Measurements from ENCODE around the gene ARSG.

ARSG gene

DNA sequence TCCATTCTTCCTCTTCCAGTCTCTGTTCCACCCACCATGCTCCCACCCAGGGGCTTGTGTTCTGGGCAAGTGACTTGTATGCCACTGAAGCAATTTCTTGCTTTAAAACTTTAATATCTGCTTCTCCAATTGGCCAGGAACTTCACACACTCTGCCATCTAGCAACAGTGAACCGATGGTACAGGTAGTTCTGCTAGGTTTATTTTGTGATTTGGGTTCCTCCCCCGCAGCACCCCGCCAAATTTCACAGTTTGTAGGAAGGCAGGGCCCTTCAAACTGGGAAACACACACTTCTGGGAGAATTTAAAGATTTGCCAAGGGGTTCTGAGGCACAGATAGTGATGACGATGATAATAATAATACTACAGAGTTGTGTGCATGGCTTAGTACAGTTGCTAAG is 3.3 kb downstream of the ARSG start:
- Histone ChIP-seq H3K27ac (no peak overlapping the region), H3K4me3 (no peak overlapping the region)
- DNase-seq (ENCODE audit: low spot score) = no peak
- TF ChIP-seq, protein P1, sequence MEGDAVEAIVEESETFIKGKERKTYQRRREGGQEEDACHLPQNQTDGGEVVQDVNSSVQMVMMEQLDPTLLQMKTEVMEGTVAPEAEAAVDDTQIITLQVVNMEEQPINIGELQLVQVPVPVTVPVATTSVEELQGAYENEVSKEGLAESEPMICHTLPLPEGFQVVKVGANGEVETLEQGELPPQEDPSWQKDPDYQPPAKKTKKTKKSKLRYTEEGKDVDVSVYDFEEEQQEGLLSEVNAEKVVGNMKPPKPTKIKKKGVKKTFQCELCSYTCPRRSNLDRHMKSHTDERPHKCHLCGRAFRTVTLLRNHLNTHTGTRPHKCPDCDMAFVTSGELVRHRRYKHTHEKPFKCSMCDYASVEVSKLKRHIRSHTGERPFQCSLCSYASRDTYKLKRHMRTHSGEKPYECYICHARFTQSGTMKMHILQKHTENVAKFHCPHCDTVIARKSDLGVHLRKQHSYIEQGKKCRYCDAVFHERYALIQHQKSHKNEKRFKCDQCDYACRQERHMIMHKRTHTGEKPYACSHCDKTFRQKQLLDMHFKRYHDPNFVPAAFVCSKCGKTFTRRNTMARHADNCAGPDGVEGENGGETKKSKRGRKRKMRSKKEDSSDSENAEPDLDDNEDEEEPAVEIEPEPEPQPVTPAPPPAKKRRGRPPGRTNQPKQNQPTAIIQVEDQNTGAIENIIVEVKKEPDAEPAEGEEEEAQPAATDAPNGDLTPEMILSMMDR (IDR thresholded peaks at IDR 0.05) = no peak

DNA sequence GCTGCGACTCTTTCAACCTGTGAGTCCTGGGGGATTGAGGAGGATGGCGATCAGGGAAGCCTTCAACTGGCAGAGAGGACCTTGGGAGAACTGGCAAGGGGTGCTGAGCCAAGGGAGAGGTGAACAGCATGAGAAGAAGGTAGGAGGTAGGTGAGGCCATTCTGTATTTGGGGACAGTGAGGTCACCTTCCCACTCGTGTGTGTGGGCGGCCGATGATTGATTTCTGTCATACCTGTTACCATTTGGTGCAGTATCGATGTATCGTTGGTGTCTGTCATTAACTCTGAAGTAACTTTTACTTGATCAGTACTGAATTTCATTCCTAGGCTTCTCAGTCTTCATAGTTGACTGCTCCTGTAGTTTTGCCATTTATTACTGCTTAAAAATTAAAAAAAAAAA is 3.8 kb downstream of the ARSG start:
- Histone ChIP-seq H3K4me3 (no peak overlapping the region), H3K27ac (no peak overlapping the region)
- no peak for DNase-seq (ENCODE audit: low spot score)
- TF ChIP-seq, protein P1 (IDR thresholded peaks at IDR 0.05) = no peak

DNA sequence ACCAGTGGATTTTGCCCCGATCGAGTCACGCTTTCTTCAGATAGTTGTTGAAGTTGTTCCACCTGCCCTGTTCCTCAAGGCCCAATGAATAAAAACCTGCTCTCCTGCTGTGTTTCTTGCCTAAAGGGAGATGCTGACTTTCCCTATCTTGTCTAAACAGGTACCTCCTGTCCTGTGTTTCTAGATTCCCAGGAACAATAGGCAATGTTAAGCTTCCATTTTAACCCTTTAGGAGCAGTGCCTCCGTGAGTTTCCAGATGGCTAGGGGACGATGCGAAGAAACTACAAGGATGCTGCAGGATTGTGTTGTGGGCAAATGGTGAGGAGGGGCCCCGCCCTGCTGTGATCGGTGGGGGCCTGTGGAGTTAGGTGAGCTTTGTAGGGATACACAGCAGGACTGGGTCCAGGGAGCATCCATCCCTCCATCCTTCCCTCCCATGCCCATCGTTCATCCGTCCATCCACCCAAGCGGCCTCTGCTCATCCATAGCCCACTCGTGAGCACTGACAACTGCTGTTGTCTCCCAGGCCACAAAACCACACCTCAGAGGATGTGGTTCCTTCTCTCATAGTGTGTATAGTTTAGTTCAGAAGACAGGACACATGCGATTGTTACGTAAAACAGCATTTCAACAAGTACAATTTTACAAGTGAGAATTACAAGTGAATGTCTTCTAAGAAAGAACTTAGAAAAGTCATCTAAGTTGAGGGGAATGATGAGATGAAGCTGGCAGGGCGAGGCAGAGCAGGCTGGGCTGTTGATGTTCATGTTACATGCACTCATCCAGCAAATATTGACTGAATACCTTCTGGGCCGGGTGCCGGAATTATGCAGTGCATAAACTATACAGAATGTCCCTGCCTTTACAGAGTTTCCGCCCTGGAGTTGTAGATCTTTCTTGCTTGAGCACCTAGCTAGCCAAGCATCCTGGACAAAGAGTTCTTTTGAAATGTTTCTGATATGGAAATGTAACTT is 5.2 kb downstream of the ARSG start:
- TF ChIP-seq, protein P1 (IDR thresholded peaks at IDR 0.05) = no peak
- no peak for DNase-seq (ENCODE audit: low spot score)
- H3K4me3 ChIP-seq = no peak overlapping the region
- H3K27ac ChIP-seq = no peak overlapping the region

DNA sequence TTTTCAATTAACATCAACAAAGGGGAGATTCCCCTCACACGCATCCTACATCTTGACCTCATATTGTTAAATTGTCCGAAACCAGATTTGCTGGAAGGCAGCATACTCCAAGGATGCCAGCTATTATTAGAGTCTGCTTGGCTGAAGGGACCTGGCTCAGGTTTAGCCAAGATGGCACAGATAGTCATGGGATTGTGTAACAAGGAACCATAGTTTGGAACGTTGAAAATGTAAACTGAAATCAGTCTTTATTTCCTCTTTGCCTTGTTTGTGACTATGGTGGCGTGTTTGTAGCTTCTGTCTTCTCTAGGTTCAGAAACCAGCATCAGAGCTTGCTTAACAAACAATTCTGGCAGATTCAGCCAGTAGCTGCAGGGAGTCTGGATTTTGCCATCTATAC is 5.9 kb downstream of the ARSG start:
- no peak for DNase-seq (ENCODE audit: low spot score)
- no peak overlapping the region for H3K27ac ChIP-seq
- H3K4me3 ChIP-seq = no peak overlapping the region
- TF ChIP-seq, protein P1 (IDR thresholded peaks at IDR 0.05) = no peak

DNA sequence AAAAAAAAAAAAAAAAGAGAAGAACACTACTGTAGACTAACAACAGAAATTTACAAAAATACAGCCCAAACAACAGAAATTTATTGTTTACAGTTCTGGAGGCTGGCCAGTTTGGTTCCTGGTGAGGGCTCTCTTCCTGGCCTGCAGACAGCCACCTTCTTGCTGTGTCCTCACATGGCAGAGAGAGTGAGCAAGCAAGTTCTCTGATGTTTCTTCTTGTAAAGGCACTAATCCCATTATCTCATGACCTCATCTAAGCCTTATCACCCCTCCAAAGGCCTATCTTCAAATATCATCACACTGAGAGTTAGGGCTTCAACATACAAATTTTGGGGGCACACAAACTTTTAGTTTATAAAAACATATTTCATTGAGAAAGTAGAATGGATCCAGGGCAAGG is 7.3 kb downstream of the ARSG start:
- H3K4me3 ChIP-seq = no peak overlapping the region
- no peak for DNase-seq (ENCODE audit: low spot score)
- H3K27ac ChIP-seq = no peak overlapping the region
- TF ChIP-seq, protein P1 (IDR thresholded peaks at IDR 0.05) = no peak

DNA sequence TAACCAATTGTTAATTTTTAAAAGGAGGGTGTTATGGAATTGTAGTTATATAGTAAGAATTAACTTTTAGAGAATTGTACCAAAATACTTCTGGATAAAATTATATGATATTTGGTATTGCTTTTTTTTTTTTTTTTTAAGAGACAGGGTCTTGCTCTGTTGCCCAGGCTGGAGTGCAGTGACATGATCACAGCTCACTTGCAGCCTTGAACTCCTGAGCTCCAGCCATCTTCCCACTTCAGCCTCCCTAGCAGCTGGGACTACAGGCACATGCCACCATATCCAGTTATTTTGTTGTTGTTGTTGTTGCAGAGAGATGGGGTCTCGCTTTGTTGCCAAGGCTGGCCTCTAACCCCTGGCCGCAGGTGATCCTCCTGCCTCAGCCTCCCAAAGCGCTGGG is 8.5 kb downstream of the ARSG start:
- TF ChIP-seq, protein P1 (IDR thresholded peaks at IDR 0.05) = no peak
- no peak for DNase-seq (ENCODE audit: low spot score)
- Histone ChIP-seq H3K27ac (no peak overlapping the region), H3K4me3 (no peak overlapping the region)

DNA sequence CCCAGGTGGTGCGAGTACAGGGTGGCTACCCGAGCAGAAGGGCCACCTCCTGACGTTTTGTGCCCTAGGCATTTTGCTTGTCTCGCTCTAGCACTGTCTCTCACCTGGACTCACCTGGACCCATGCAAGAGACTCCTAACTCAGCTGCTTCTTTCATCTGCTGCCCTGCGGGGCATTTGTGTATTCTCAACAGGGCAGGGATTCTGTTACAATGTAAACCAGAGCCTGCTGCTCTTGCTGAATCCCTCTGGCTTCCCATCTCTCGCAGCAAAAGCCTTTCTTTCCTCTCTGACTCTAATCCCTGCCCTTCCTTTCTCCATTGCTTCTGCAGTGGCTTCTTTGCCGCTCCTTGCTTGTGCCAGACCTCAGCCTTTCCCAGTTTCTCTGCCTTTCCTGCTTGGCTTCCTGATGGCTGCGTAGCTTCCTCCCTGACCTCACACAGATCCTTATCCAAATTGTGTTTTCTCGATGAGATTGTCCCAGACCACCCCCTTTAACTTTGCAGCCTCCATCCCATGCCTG is 10.2 kb downstream of the ARSG start:
- DNase-seq (ENCODE audit: low spot score) = no peak
- no peak overlapping the region for H3K4me3 ChIP-seq
- no peak overlapping the region for H3K27ac ChIP-seq
- TF ChIP-seq, protein P1 (IDR thresholded peaks at IDR 0.05) = no peak
